ENCODE measurements around the gene SYS1. TPM values are rescaled to one million over a fixed set of nuclear protein-coding genes. Genes with fewer than 3 reads are reported as not detected.

SYS1 gene
- total RNA-seq, 1 experiment from 2014 or later = 20.5 TPM

DNA sequence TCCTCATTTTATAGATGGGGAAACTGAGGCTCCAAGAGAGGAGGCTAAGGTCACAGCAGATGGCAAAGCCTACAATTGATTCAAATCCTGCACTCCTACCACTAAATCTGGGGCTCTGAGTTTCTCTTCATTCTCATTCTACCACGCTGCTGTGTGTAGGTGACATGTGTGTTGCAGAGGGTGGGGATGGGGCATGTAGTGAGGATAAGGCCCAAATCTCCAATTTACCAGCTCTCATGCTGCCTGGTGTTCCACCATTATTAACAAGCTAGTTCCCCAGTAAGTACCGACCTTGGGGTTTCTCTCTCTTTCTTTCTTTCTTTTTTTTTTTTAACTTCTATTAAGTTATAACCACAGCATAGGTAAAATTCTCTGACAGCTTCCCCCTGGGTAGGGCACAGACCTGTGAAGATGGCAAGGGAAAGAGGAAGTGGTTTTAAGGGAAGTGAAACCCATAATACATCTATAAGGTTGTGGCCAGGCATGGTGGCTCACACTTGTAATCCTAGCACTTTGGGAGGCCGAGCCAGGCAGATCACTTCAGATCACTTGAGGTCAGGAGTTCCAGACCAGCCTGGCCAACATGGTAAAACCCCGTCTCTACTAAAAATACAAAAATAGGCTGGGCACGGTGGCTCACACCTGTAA lies 41.9 kb upstream of the SYS1 start:
- H4K20me1 ChIP-seq (ENCODE audit: insufficient read depth) = no peaks in the 10 kb centered on the region
- BruUV-seq (replicated peaks) = no TSS peak
- ChIA-PET CTCF (interaction anchor here (1.3 to 6.9 kb wide), 5 partner anchors 9 to 450 kb away, joined by 3 to 100 read pairs (median 5); no protein-coding TSS in a partner anchor), POLR2A (interaction anchor here (1.1 kb wide), 1 partner anchor 28 kb away, joined by 5 read pairs; the partner anchor contains the start of gene SDC4), RAD21 (ENCODE audit: low non-redundant PET in 1 of 2, low total read pairs in 2 of 2, uncharacterized antibody in 2 of 2, unreplicated experiment in 2 of 2) (interaction anchor here (0.7 to 2.6 kb wide), 4 partner anchors 53 to 450 kb away, joined by 3 to 9 read pairs (median 6); no protein-coding TSS in a partner anchor)
- H3K36me3 ChIP-seq (ENCODE audit: control insufficient read depth in 1 of 2, insufficient read depth in 2 of 2, low read length in 2 of 2) = no peaks in the 10 kb centered on the region
- H3K9me2 ChIP-seq (ENCODE audit: insufficient read depth) = no peaks in the 10 kb centered on the region
- H3K27ac ChIP-seq (ENCODE audit: low read depth, low read length) = no peak overlapping the region
- ATAC-seq (no peak), DNase-seq (ENCODE audit: low read depth, low spot score) (no peak)
- no peaks in the 10 kb centered on the region for H3K27me3 ChIP-seq (ENCODE audit: insufficient read depth, low read length)
- TF ChIP-seq, protein P1, sequence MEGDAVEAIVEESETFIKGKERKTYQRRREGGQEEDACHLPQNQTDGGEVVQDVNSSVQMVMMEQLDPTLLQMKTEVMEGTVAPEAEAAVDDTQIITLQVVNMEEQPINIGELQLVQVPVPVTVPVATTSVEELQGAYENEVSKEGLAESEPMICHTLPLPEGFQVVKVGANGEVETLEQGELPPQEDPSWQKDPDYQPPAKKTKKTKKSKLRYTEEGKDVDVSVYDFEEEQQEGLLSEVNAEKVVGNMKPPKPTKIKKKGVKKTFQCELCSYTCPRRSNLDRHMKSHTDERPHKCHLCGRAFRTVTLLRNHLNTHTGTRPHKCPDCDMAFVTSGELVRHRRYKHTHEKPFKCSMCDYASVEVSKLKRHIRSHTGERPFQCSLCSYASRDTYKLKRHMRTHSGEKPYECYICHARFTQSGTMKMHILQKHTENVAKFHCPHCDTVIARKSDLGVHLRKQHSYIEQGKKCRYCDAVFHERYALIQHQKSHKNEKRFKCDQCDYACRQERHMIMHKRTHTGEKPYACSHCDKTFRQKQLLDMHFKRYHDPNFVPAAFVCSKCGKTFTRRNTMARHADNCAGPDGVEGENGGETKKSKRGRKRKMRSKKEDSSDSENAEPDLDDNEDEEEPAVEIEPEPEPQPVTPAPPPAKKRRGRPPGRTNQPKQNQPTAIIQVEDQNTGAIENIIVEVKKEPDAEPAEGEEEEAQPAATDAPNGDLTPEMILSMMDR (IDR thresholded peaks at IDR 0.05 in 2 of 3, conservative IDR thresholded peaks at IDR 0.05 in 1 of 3; ENCODE audit: borderline replicate concordance in 1 of 3, insufficient read depth in 1 of 3, low read depth in 2 of 3, low read length in 2 of 3) = no peak
- TF ChIP-seq ELF1 (IDR thresholded peaks at IDR 0.05; ENCODE audit: borderline replicate concordance, low read depth) (no peak), TCF7L2 (IDR thresholded peaks at IDR 0.05; ENCODE audit: borderline replicate concordance, extremely low read depth, insufficient read depth, insufficient read length) (no peak), RAD21 (IDR thresholded peaks at IDR 0.05; ENCODE audit: low read depth) (no peak), ZNF274 (IDR thresholded peaks at IDR 0.05; ENCODE audit: low read depth, low read length) (no peak), SIN3A (IDR thresholded peaks at IDR 0.05; ENCODE audit: low read depth) (no peak), SRF (IDR thresholded peaks at IDR 0.05; ENCODE audit: low read depth) (no peak), ZFX (IDR thresholded peaks at IDR 0.05) (no peak), JUND (IDR thresholded peaks at IDR 0.05) (no peak), CBX3 (IDR thresholded peaks at IDR 0.05; ENCODE audit: low read depth) (no peak), SP1 (IDR thresholded peaks at IDR 0.05; ENCODE audit: low read depth) (no peak), POLR2AphosphoS5 (IDR thresholded peaks at IDR 0.05; ENCODE audit: low read depth, low read length) (no peak), FOSL1 (IDR thresholded peaks at IDR 0.05; ENCODE audit: low read depth) (no peak)
- TF ChIP-seq, protein P2, sequence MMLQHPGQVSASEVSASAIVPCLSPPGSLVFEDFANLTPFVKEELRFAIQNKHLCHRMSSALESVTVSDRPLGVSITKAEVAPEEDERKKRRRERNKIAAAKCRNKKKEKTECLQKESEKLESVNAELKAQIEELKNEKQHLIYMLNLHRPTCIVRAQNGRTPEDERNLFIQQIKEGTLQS (IDR thresholded peaks at IDR 0.05) = no peak
- TF ChIP-seq, protein P3, sequence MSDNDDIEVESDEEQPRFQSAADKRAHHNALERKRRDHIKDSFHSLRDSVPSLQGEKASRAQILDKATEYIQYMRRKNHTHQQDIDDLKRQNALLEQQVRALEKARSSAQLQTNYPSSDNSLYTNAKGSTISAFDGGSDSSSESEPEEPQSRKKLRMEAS (IDR thresholded peaks at IDR 0.05) = no peak
- TF ChIP-seq, protein P4, sequence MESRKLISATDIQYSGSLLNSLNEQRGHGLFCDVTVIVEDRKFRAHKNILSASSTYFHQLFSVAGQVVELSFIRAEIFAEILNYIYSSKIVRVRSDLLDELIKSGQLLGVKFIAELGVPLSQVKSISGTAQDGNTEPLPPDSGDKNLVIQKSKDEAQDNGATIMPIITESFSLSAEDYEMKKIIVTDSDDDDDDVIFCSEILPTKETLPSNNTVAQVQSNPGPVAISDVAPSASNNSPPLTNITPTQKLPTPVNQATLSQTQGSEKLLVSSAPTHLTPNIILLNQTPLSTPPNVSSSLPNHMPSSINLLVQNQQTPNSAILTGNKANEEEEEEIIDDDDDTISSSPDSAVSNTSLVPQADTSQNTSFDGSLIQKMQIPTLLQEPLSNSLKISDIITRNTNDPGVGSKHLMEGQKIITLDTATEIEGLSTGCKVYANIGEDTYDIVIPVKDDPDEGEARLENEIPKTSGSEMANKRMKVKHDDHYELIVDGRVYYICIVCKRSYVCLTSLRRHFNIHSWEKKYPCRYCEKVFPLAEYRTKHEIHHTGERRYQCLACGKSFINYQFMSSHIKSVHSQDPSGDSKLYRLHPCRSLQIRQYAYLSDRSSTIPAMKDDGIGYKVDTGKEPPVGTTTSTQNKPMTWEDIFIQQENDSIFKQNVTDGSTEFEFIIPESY (IDR thresholded peaks at IDR 0.05; ENCODE audit: extremely low read depth, insufficient replicate concordance, low read length) = no peak
- H3K79me2 ChIP-seq (ENCODE audit: insufficient read depth, low read length) = no peaks in the 10 kb centered on the region
- H3K4me1 ChIP-seq (ENCODE audit: control insufficient read depth in 1 of 2, insufficient read depth in 2 of 2, low read length in 2 of 2) = no peaks in the 10 kb centered on the region
- no peak overlapping the region for H2AFZ ChIP-seq (ENCODE audit: low read depth, low read length, poor library complexity, severe bottlenecking)
- H3K9ac ChIP-seq (ENCODE audit: low read length) = no peak overlapping the region
- intact Hi-C loops (cut with micrococcal nuclease) = no loop called here
- no peak overlapping the region for H3K4me3 ChIP-seq (replicated peaks in 1 of 2; ENCODE audit: low read depth in 1 of 2, low read length in 2 of 2)
- H3K9me3 ChIP-seq (ENCODE audit: control insufficient read depth in 1 of 2, insufficient read depth in 1 of 2, low read depth in 1 of 2, low read length in 2 of 2) = no peaks in the 10 kb centered on the region
- H3K4me2 ChIP-seq (ENCODE audit: low read length) = no peak overlapping the region
